ENCODE measurements around the gene TRPM2.

- TF ChIP-seq CTCF (IDR thresholded peaks at IDR 0.05; ENCODE audit: borderline replicate concordance, extremely low read depth, low read length, poor library complexity, severe bottlenecking) (no peak), EZH2 (IDR thresholded peaks at IDR 0.05; ENCODE audit: borderline replicate concordance, low read depth, low read length, severe bottlenecking) (no peak)
Observed at GRCh38 chr21:44423941-44424607, 70.7 kb downstream of the TRPM2 start.

Measured in DND-41 (cell line).